Measurements from ENCODE around the gene MRPS12.
"Not testable (repeated sequence)": the region's sequence is repeated elsewhere in the genome, so short reads cannot be mapped to it uniquely, and the experiment has no call there.

The MRPS12 gene

GRCh38 chr19:38930776-38931520 is at the start of gene MRPS12:
TSS of gene MRPS12 (plus strand) at chr19:38930944. CDS start at chr19:38931295, 351 bp downstream.
- DNase-seq: peak; percentile 96

GRCh38 chr19:38883286-38883685 is 47.5 kb upstream of the MRPS12 start:
- no peak for DNase-seq

- DNase-seq: not testable (repeated sequence)
Observed at GRCh38 chr19:38884691-38885090, 46.1 kb upstream of the MRPS12 start.

GRCh38 chr19:38888876-38889275 is 41.9 kb upstream of the MRPS12 start:
- DNase-seq: no peak

- DNase-seq: no peak
Observed at GRCh38 chr19:38889803-38890202, 40.9 kb upstream of the MRPS12 start.

- no peak for DNase-seq
Observed at GRCh38 chr19:38890686-38891085, 40.1 kb upstream of the MRPS12 start.

GRCh38 chr19:38891771-38892170 is 39.0 kb upstream of the MRPS12 start:
- no peak for DNase-seq

- peak; percentile 70 for DNase-seq
Observed at GRCh38 chr19:38892841-38893240, 37.9 kb upstream of the MRPS12 start.

GRCh38 chr19:38893341-38893771 is 37.4 kb upstream of the MRPS12 start:
- peak; percentile 70 for DNase-seq

GRCh38 chr19:38894968-38895367 is 35.8 kb upstream of the MRPS12 start:
- DNase-seq: no peak

GRCh38 chr19:38898788-38899446 is 31.8 kb upstream of the MRPS12 start:
- DNase-seq: no peak

GRCh38 chr19:38899447-38900201 is 31.1 kb upstream of the MRPS12 start, which contains the start of the genes NFKBIB and SIRT2:
TSS of gene NFKBIB (plus strand) at chr19:38899969. CDS start at chr19:38900033, 64 bp downstream.
TSS of gene SIRT2 (minus strand) at chr19:38899618. CDS start at chr19:38899521, 97 bp downstream.
- DNase-seq: peak; percentile 100

GRCh38 chr19:38900202-38900629 is 30.5 kb upstream of the MRPS12 start:
- DNase-seq: no peak

- DNase-seq: no peak
Observed at GRCh38 chr19:38900743-38901190, 30.0 kb upstream of the MRPS12 start.

GRCh38 chr19:38901683-38902082 is 29.1 kb upstream of the MRPS12 start:
- DNase-seq: no peak

GRCh38 chr19:38904581-38905539 is 25.9 kb upstream of the MRPS12 start:
- no peak for DNase-seq

- no peak for DNase-seq
Observed at GRCh38 chr19:38905620-38906019, 25.1 kb upstream of the MRPS12 start.

- no peak for DNase-seq
Observed at GRCh38 chr19:38907227-38907626, 23.5 kb upstream of the MRPS12 start.

- DNase-seq: no peak
Observed at GRCh38 chr19:38907670-38908069, 23.1 kb upstream of the MRPS12 start.

- no peak for DNase-seq
Observed at GRCh38 chr19:38908911-38909310, 21.8 kb upstream of the MRPS12 start.

GRCh38 chr19:38910488-38910887 is 20.3 kb upstream of the MRPS12 start:
- DNase-seq: no peak

GRCh38 chr19:38911388-38912001 is 19.2 kb upstream of the MRPS12 start:
- DNase-seq: no peak

Data from DMS79 (cell line).